ENCODE measurements around the gene CFD. TPM values are rescaled to one million over a fixed set of nuclear protein-coding genes. Genes with fewer than 3 reads are reported as not detected.
"Not testable (repeated sequence)": the region's sequence is repeated elsewhere in the genome, so short reads cannot be mapped to it uniquely, and the experiment has no call there.

The CFD gene
- polyA plus RNA-seq, 1 donor = 1.4 TPM

DNA sequence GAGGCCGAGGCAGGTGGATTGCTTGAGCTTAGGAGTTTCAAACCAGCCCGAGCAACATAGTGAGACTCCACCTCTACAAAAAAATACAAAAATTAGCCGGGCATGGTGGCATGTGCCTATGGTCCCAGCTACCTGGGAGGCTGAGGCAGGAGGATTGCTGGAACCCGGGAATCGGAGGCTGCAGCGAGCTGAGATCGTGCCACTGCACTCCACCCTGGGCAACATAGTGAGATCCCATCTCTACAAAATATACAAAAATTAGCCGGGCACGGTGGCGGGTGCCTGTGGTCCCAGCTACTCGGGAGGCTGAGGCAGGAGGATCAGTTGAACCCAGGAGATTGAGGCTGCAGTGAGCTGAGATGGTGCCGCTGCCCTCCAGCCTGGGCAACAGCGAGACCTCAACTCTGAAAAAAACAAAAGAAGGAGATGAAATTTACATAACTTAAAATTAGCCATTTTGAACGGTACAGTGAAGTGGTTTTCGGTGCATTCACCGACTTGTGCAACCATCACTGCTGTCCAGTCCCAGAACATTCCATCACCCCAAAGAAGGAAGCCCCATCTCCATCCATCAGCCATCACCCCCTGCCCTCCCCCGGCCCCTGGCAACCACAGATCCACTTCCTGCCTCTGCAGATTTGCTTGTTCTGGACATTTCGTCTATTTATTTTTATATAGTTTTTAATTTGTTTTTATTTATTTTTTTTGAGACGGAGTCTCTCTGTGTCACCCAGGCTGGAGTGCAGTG lies 33.4 kb upstream of the CFD start:
- DNase-seq (ENCODE audit: low read depth) = no peak

- no peak for DNase-seq (ENCODE audit: low read depth)
Observed at GRCh38 chr19:827314-827709, 32.2 kb upstream of the CFD start.

GRCh38 chr19:827710-828321 lies 31.6 kb upstream of the CFD start, which contains the start of gene AZU1:
AZU1 (plus strand) TSS chr19:827837; CDS start chr19:827847, 10 bp downstream.
- no peak for DNase-seq (ENCODE audit: low read depth)

GRCh38 chr19:829129-829758 lies 30.2 kb upstream of the CFD start:
- DNase-seq (ENCODE audit: low read depth) = no peak

GRCh38 chr19:831407-832369 lies 27.8 kb upstream of the CFD start:
- no peak for DNase-seq (ENCODE audit: low read depth)

GRCh38 chr19:834216-834615 lies 25.2 kb upstream of the CFD start:
- no peak for DNase-seq (ENCODE audit: low read depth)

- no peak for DNase-seq (ENCODE audit: low read depth)
Observed at GRCh38 chr19:835210-835810, 24.2 kb upstream of the CFD start.

GRCh38 chr19:840519-841206 lies 18.8 kb upstream of the CFD start, which contains the start of gene PRTN3:
PRTN3 (plus strand) TSS chr19:840999; CDS start chr19:841009, 10 bp downstream.
- no peak for DNase-seq (ENCODE audit: low read depth)

DNA sequence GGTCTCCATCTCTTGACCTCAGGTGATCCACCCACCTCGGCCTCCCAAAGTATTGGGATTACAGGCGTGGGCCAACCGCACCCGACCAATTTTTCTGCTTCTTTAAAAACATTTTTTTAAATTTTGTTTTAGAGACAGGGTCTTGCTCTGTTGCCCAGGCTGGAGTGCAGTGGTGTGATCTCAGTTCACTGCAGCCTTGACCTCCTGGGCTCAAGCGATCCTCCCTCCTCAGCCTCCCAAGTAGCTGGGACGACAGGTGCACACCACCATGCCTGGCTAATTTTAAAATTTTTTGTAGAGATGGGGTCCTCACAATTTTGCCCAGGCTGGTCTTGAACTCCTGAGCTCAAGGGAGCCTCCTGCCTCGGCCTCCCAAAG lies 16.7 kb upstream of the CFD start:
- DNase-seq (ENCODE audit: low read depth) = not testable (repeated sequence)

DNA sequence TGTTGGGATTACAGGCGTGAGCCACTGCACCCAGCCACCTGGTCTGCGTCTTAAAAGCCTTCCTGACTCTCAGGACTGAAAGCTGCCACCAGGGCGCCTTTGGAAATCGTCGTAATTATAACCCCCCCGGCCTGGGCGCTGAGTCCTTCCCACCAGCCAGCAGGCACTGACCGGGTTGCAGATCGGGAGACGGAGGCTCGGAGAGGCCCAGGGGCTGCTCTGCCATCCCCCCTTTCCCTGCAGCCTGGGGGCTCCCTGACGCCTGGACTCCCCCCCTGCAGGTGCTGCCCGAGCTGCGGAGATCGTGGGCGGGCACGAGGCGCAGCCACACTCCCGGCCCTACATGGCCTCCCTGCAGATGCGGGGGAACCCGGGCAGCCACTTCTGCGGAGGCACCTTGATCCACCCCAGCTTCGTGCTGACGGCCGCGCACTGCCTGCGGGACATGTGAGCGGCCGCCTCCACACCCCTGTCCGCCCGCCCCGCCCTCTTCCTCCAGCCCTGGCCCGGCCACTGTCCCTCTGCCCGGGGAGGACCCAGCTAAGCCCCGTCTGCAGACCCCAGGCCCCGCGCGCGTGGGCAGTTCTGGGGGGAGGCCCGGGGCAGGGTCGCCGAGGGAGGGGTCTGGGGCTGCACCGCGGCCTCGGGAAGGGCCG lies 16.2 kb upstream of the CFD start:
- no peak for DNase-seq (ENCODE audit: low read depth)

GRCh38 chr19:843836-844545 lies 15.5 kb upstream of the CFD start:
- no peak for DNase-seq (ENCODE audit: low read depth)

- DNase-seq (ENCODE audit: low read depth) = no peak
Observed at GRCh38 chr19:844546-844971, 14.9 kb upstream of the CFD start.

- no peak for DNase-seq (ENCODE audit: low read depth)
Observed at GRCh38 chr19:845707-846521, 13.6 kb upstream of the CFD start.

GRCh38 chr19:848386-848921 lies 11.0 kb upstream of the CFD start:
- no peak for DNase-seq (ENCODE audit: low read depth)

DNA sequence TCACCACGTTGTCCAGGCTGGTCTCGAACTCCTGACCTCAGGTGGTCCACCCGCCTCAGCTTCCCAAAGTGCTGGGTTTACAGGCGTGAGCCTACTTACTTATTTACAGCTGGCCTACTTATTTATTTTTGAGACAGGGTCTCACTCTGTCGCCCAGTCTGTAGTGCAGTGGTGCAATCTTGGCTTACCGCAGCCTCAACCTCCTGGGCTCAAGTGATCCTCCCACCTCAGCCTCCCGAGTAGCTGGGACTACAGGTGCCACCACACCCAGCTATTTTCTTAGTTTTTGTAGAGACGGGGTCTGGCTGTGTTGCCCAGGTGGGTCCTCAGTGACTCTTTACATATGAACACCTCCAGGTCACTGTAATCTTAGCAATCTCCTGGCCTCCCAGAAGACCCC lies 10.3 kb upstream of the CFD start:
- DNase-seq (ENCODE audit: low read depth) = not testable (repeated sequence)

DNA sequence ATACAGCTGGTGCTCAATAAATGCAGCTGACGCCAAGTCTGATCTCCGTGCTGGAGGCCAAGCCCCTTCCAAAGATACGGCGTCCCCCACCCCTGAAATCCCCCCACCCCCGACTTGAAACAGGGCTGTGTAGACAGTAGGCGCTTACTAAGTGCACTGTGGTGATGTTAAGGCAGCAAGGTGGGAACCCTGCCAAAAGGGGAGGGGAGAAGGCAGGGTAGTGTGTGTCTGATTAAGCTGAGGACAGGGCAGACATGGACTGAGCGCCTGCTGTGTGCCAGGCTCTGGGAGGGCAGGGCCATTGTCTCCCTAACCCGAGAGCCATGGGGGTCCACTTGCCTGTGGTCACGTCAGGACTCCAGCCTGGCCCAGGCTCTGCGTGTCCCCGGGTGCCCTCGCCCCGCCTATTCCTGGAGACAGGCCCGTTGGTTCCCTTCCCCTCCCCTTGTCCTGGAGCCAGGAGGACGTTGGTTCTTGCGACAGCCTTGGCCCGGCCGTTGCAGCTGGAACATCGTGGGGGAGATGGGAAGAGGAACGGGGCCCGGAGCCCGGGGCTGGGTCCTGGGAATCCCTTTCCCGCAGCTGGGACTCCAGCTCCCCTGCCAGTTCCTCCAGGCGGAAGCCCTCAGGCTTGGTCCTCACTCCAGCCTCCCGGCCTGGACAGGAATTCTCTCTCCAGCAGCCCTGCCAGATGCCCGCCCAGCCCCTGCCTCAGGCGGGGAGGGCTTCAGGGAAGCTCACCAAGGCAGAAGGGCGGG lies 9.1 kb upstream of the CFD start:
- no peak for DNase-seq (ENCODE audit: low read depth)

- no peak for DNase-seq (ENCODE audit: low read depth)
Observed at GRCh38 chr19:850979-851335, 8.5 kb upstream of the CFD start.

Data from forelimb muscle (tissue), 1 donor.